Measurements from ENCODE around the gene LST1.

DNA sequence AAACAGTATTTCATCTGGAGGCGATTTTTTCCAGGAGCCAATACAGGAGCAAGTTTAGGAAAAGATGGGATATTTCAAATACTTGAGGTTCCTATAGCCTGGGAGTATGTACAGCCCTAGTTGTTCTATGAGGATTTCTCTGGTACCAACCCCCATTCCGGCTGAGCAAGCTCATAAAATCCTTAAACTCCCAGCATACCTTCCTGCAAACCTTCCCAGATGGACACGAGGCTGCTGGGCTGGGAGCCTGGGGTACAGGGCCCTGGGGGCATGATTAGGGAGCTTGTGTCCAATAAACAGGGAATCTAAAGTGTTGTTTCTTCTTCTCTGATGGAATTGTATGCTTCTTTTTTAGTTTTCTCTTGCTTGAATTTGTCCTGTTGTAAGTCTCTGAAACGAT is 35.9 kb downstream of the LST1 start:
- TF ChIP-seq, protein P1, sequence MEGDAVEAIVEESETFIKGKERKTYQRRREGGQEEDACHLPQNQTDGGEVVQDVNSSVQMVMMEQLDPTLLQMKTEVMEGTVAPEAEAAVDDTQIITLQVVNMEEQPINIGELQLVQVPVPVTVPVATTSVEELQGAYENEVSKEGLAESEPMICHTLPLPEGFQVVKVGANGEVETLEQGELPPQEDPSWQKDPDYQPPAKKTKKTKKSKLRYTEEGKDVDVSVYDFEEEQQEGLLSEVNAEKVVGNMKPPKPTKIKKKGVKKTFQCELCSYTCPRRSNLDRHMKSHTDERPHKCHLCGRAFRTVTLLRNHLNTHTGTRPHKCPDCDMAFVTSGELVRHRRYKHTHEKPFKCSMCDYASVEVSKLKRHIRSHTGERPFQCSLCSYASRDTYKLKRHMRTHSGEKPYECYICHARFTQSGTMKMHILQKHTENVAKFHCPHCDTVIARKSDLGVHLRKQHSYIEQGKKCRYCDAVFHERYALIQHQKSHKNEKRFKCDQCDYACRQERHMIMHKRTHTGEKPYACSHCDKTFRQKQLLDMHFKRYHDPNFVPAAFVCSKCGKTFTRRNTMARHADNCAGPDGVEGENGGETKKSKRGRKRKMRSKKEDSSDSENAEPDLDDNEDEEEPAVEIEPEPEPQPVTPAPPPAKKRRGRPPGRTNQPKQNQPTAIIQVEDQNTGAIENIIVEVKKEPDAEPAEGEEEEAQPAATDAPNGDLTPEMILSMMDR (IDR thresholded peaks at IDR 0.05) = no peak
- TF ChIP-seq POLR2A (IDR thresholded peaks at IDR 0.05) = no peak
